Astrocyte of the cerebellum (primary cell): ENCODE results near the gene AMIGO3.

Source experiments
- DNase-seq: peaks from one replicate; pipeline ENCODE4 v3.0.0-alpha.2; 2011; ENCODE audit warnings: low read depth
- H3K4me3 ChIP-seq: 2 replicates; pipeline ENCODE4 v1.5.1; 2011; ENCODE audit warnings: mild to moderate bottlenecking, low read depth, low read length, moderate library complexity
- in situ Hi-C: cut with HindIII; loops from 2 replicates; pipeline ENCODE4 v1.10.0; 2017; ENCODE audit warnings: low sequenced_read_pairs
- TF ChIP-seq, protein P1 (sequence below): IDR thresholded peaks from 2 replicates; pipeline ENCODE4 v1.5.1; 2012; ENCODE audit warnings: low read length, low read depth, moderate library complexity, mild to moderate bottlenecking; ENCODE audit errors: missing control alignments

AMIGO3 gene

DNA sequence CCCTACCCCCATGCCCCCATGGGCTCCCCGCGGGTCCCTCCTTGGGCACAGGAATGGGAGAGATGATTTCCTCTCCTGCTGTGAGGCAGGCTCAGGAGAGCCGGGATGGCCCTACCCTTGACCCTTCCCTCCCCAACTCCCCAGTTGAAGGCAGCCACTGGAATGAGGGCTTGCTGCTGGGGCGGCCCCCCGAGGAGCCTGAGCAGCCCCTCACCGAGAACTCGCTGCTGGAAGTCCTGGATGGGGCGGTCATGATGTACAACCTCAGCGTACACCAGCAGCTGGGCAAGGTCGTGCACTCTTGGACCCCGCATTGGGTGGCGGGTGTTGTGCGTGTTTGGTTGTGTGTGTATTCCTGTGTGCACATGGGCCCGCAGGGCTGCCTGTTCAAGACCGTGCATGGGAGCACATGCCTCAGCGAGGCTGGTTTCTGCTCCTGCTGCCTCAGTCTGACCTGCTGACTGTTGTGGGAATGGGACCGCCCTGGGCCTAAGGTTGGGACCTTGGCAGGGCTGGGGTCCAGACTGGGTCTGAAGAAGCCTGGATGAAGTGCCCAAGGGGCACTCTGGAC, 14.0 kb downstream of the AMIGO3 start:
- no peak for DNase-seq
- in situ Hi-C loops, result no loop called here
- TF ChIP-seq, protein P1, sequence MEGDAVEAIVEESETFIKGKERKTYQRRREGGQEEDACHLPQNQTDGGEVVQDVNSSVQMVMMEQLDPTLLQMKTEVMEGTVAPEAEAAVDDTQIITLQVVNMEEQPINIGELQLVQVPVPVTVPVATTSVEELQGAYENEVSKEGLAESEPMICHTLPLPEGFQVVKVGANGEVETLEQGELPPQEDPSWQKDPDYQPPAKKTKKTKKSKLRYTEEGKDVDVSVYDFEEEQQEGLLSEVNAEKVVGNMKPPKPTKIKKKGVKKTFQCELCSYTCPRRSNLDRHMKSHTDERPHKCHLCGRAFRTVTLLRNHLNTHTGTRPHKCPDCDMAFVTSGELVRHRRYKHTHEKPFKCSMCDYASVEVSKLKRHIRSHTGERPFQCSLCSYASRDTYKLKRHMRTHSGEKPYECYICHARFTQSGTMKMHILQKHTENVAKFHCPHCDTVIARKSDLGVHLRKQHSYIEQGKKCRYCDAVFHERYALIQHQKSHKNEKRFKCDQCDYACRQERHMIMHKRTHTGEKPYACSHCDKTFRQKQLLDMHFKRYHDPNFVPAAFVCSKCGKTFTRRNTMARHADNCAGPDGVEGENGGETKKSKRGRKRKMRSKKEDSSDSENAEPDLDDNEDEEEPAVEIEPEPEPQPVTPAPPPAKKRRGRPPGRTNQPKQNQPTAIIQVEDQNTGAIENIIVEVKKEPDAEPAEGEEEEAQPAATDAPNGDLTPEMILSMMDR, result no peak
- H3K4me3 ChIP-seq, result no peak overlapping the region

DNA sequence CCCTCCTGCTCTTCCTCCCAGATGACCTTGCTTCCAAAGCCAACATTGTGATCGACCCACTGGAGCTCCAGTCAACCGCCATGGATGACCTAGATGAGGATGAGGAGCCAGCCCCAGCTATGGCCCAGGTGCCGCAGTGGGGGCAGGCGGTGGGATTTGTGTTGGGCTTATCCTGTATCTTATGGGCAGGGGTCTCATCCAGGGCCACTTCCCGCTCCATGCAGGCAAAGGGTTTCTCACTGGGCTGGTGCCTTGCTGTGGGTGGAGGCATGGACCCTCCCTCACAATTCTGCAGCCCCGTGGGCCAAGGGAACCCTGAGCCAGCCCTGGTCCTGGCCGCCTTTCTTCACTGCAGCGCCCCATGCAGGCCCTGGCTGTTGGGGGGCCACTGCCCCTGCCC, 14.9 kb downstream of the AMIGO3 start:
- in situ Hi-C loops, result no loop called here
- H3K4me3 ChIP-seq, result no peak overlapping the region
- TF ChIP-seq, protein P1, result no peak
- DNase-seq, result no peak

DNA sequence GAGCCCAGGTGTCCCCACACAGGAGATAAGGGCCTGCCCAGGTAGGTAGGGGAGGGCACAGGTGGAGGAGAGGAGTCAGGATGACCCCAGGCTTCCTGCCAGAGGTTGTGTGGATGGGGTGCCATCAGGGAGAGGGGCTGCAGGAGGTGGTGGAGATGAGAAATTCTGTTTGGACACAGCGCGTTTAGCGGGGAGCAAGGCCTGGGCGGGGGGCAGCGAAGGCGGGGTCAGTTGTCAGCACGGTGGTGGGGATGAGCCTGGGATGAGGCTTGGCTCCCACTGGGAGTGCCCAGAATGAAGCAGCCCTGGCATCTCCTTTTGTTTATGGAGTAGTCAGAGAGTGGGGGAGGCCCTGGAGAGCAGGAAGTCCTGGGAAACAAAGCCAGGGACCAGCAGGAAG, 15.5 kb downstream of the AMIGO3 start:
- TF ChIP-seq, protein P1, result no peak
- DNase-seq, result no peak
- H3K4me3 ChIP-seq, result no peak overlapping the region
- in situ Hi-C loops, result no loop called here

DNA sequence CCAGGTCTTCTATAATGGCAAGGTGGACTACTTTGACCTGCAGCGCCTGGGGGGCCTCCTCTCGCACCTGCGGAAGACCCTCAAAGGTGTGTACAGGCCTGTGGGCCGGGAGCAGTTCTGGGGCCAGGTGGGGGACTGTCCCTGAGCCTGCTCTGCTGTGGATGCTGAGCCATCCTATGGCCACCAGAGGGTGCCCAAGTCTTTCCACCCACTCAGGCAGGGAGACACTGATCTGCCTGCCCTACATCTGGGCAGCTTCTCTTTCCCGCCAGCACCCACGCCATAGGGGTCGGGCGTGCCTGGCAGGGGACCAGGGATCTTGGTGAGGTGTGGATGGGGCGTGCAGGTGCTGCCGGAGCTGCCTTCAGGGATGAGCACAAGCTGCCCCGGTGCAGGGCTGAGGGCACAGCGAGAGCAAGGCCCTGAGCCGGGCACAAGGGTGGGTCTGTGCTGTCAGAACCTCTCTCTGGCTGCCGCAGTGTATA, 16.0 kb downstream of the AMIGO3 start:
- no peak overlapping the region for H3K4me3 ChIP-seq
- peak; percentile 32 for DNase-seq
- TF ChIP-seq, protein P1, result peak; percentile 89
- in situ Hi-C loops, result no loop called here

DNA sequence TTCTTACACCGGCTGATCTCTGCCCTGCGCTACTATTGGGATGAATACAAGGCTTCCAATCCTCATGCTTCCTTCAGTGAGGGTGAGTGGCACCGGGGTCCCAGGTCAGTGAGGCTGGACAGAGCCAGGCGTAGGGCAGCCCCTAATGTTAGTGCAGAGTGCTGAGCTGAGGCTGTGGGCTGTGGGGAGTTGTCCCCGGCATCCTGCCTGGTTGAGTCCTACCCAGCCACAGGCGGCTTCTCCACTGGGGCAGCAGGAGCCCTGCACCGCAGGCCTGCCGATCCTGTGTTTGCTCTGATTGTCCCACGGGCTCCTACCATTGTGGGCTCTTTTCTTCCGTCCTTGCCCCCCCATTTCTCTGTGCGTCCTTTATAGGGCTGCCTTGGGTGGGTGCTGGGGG, 16.8 kb downstream of the AMIGO3 start:
- TF ChIP-seq, protein P1, result no peak
- H3K4me3 ChIP-seq, result no peak overlapping the region
- DNase-seq, result no peak
- in situ Hi-C loops, result no loop called here

DNA sequence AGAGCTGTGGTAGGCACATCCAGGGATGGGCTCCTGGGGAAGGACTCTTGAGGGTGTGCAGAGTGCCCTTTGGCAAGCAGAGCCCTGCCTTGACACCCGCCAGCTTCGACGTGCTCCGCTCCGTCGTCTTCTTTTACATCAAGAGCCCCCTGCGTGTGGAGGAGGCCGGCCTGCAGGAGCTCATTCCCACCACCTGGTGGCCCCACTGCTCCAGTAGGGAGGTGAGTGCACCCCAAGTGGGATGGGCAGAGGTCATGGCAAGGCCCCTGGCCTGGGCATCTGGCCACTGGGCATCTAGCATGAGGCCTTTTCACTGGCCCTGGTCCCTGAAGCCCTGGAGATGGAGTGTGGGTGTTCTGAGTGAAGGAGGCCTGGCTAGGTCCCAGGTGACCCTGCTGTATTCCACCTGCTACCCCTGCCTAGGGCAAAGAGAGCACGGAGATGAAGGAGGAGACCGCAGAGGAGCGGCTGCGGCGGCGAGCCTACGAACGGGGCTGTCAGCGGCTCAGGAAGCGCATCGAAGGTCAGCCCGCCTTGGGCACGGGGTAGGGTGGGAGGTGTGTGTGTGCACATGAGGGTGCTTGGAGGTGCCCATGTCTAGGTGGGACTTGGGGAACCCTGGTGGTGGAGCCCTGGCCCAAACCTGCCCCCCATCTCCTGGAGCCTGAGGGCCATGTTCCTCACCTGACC, 18.0 kb downstream of the AMIGO3 start:
- in situ Hi-C loops, result no loop called here
- TF ChIP-seq, protein P1, result peak; percentile 63

More for the DNA sequence above, 18.0 kb downstream of the AMIGO3 start:
- DNase-seq, result no peak
- H3K4me3 ChIP-seq, result no peak overlapping the region
